ENCODE measurements around the gene HIVEP3. TPM values are rescaled to one million over a fixed set of nuclear protein-coding genes. Genes with fewer than 3 reads are reported as not detected.

HIVEP3 gene
- total and polyA plus RNA-seq, 2 of the 13 experiments (the other 11 are each of a cell fraction or from before 2014, with no cell fraction given) = 0.05 TPM; not detected in 1

GRCh38 chr1:41566969-41567368 lies 351.8 kb downstream of the HIVEP3 start:
- no TSS peak for BruUV-seq (replicated peaks)
- no peak overlapping the region for H3K4me3 ChIP-seq (replicated peaks in 1 of 3; ENCODE audit: insufficient read depth in 1 of 3, low read depth in 2 of 3, low read length in 3 of 3)
- no peaks in the 10 kb centered on the region for H3K9me3 ChIP-seq (ENCODE audit: low read length)
- H3K9ac ChIP-seq (ENCODE audit: insufficient read depth, low read depth, low read length) = no peak overlapping the region
- TF ChIP-seq, protein P1, sequence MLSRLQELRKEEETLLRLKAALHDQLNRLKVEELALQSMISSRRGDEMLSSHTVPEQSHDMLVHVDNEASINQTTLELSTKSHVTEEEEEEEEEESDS (CRISPR knock-in tag; IDR thresholded peaks at IDR 0.05; ENCODE audit: borderline replicate concordance) = no peak
- TF ChIP-seq RBAK (CRISPR knock-in tag; IDR thresholded peaks at IDR 0.05) = no peak
- peak; percentile 90 for TF ChIP-seq GZF1 (CRISPR knock-in tag; IDR thresholded peaks at IDR 0.05)
- no peaks in the 10 kb centered on the region for H3K4me1 ChIP-seq (ENCODE audit: insufficient read depth, low read length)
- no peak for ATAC-seq
- CTCF ChIA-PET (ENCODE audit: low intra/inter-chr PET ratio, low total read pairs) = no interaction called here
- no peaks in the 10 kb centered on the region for H3K36me3 ChIP-seq (replicated peaks in 1 of 2; ENCODE audit: control insufficient read depth in 1 of 2, insufficient read depth in 2 of 2, low read length in 2 of 2)
- H3K79me2 ChIP-seq (ENCODE audit: insufficient read depth, low read length) = no peaks in the 10 kb centered on the region
- peaks cover 0 to 9% of the 10 kb centered on the region in 2 experiments; a peak in 1 of 5 replicates for H3K27me3 ChIP-seq (ENCODE audit: control insufficient read depth in 1 of 2, insufficient read depth in 2 of 2, low read length in 2 of 2)
- FAIRE-seq = no peak
- 0% methylated on average over 2 of the region's 2 CpGs for WGBS (ENCODE audit: low lambda C conversion rate)
- no peak overlapping the region for H2AFZ ChIP-seq (ENCODE audit: low read length)
- in situ Hi-C loops (cut with HindIII; ENCODE audit: extremely low pct_ligation_motif_present, low pct_unique_long_range_greater_than_20kb) = no loop called here
- H3K4me2 ChIP-seq (ENCODE audit: low read depth, low read length) = no peak overlapping the region
- intact Hi-C loops (cut with micrococcal nuclease; ENCODE audit: unreplicated experiment) = no loop called here
- POLR2A ChIA-PET = no interaction called here
- no peak overlapping the region for H3K27ac ChIP-seq (ENCODE audit: extremely low read length, insufficient read depth, low read length)
- no peak for DNase-seq (ENCODE audit: low spot score)
- H4K20me1 ChIP-seq (ENCODE audit: insufficient read depth, low read length) = no peaks in the 10 kb centered on the region

DNA sequence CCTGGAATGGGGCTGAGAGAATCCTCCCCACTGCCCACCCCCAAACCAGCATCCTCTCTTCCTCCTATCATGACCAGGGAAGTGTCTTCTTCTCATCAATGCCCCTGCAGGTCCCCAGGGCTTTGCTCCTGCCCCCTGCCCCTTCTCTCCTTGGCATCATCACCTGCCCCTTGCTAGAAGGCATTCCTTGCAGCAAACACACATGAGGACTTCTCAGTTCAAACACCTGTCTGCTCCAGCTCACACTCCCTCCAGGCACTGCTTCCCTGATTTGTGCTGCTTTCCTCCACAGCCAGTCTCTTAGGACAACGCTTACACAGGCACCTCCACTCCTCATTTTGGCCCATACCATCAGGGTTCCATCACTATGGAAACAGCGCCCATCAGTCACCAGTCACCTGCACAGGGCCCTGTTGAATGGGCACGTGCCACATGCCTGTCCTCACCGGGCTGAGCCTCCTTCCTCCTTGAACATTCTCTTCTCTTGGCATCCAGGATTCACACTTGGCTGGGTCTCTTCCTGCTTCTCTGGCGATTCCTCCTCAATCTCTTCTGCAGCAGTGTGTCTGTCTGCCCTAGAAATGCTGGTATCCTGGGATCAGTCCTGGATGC lies 352.3 kb downstream of the HIVEP3 start:
- POLR2A ChIA-PET = no interaction called here
- H3K36me3 ChIP-seq (replicated peaks in 1 of 2; ENCODE audit: control insufficient read depth in 1 of 2, insufficient read depth in 2 of 2, low read length in 2 of 2) = no peaks in the 10 kb centered on the region
- TF ChIP-seq ZNF382 (CRISPR knock-in tag; IDR thresholded peaks at IDR 0.05; ENCODE audit: borderline replicate concordance) (no peak), RBAK (CRISPR knock-in tag; IDR thresholded peaks at IDR 0.05) (no peak)
- TF ChIP-seq, protein P2, sequence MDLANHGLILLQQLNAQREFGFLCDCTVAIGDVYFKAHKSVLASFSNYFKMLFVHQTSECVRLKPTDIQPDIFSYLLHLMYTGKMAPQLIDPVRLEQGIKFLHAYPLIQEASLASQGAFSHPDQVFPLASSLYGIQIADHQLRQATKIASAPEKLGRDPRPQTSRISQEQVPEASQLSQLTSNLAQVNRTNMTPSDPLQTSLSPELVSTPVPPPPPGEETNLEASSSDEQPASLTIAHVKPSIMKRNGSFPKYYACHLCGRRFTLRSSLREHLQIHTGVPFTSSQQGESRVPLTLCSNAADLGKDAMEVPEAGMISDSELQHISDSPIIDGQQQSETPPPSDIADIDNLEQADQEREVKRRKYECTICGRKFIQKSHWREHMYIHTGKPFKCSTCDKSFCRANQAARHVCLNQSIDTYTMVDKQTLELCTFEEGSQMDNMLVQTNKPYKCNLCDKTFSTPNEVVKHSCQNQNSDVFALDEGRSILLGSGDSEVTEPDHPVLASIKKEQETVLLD (CRISPR knock-in tag; IDR thresholded peaks at IDR 0.05; ENCODE audit: low read depth) = no peak
- H3K4me1 ChIP-seq (ENCODE audit: insufficient read depth, low read length) = no peaks in the 10 kb centered on the region
- H2AFZ ChIP-seq (ENCODE audit: low read length) = no peak overlapping the region
- WGBS (ENCODE audit: low lambda C conversion rate) = 2% methylated on average over 5 of the region's 5 CpGs
- no peaks in the 10 kb centered on the region for H4K20me1 ChIP-seq (ENCODE audit: insufficient read depth, low read length)
- no peaks in the 10 kb centered on the region for H3K79me2 ChIP-seq (ENCODE audit: insufficient read depth, low read length)
- H3K27ac ChIP-seq (ENCODE audit: extremely low read length, insufficient read depth, low read length) = no peak overlapping the region
- FAIRE-seq (no peak), ATAC-seq (no peak), DNase-seq (ENCODE audit: low spot score) (no peak)
- in situ Hi-C loops (cut with HindIII; ENCODE audit: extremely low pct_ligation_motif_present, low pct_unique_long_range_greater_than_20kb) = no loop called here
- intact Hi-C loops (cut with micrococcal nuclease; ENCODE audit: unreplicated experiment) = no loop called here
- no peak overlapping the region for H3K4me2 ChIP-seq (ENCODE audit: low read depth, low read length)
- CTCF ChIA-PET (ENCODE audit: low intra/inter-chr PET ratio, low total read pairs) = no interaction called here
- H3K9ac ChIP-seq (ENCODE audit: insufficient read depth, low read depth, low read length) = no peak overlapping the region
- BruUV-seq (replicated peaks) = no TSS peak
- H3K27me3 ChIP-seq (ENCODE audit: control insufficient read depth in 1 of 2, insufficient read depth in 2 of 2, low read length in 2 of 2) = peaks cover 0 to 6% of the 10 kb centered on the region in 2 experiments; a peak in 1 of 5 replicates
- no peak overlapping the region for H3K4me3 ChIP-seq (replicated peaks in 1 of 3; ENCODE audit: insufficient read depth in 1 of 3, low read depth in 2 of 3, low read length in 3 of 3)
- H3K9me3 ChIP-seq (ENCODE audit: low read length) = no peaks in the 10 kb centered on the region

Measured in HepG2 (cell line).